ENCODE measurements around the gene RBM19.

The RBM19 gene

GRCh38 chr12:113882690-113883089 lies 83.4 kb downstream of the RBM19 start:
- DNase-seq (ENCODE audit: low spot score) = no peak

DNA sequence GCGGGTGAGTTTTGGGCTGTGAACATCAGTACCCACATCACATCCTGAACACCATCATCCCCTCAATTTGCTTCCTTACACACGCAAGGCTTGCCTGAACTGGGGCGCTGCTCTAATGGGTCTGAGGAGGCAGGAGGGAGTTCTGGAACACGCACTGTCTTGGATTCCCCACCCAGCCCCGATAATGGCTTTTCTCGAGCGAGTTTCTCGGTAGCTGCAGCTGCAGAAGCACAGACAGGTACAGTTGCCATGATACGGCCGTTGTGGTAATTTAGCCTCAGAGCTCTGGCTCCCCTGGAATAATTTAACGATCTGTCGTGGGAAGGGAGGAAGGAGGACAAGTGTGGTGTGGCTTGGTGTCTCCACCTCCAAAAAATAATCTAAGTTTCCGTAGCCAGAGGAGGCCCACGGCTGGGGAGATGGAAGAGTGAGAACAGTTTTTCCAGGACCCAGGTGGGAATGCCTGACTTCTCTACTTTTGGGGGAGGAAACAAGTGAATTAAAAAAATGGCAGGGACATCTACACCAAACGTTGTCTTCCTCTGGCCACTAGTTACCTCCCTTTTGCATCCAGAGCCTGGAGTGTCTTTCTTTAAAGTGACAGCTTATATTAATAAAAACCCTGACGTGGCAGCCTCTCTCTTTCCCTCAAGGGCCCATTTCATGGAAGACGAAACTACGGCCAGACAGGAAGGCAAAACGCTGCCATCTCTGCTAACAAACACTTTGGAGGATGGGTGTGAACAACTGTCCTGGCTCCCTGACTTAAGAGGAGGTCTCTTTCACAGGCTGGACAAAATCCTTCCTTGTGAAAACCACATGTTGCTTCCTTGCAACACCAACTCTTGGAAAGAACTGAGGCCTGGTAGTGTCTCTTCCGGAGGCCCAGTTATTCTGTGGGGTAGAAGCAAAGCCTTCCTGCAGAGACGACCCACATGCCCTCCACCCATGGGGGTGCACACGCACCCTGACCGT lies 84.8 kb downstream of the RBM19 start:
- no peak for DNase-seq (ENCODE audit: low spot score)

GRCh38 chr12:113880326-113880725 lies 85.8 kb downstream of the RBM19 start:
- no peak for DNase-seq (ENCODE audit: low spot score)

GRCh38 chr12:113879658-113880057 lies 86.5 kb downstream of the RBM19 start:
- DNase-seq (ENCODE audit: low spot score) = no peak

- no peak for DNase-seq (ENCODE audit: low spot score)
These were observed 88.5 kb downstream of the RBM19 start for GRCh38 chr12:113877607-113878006.

GRCh38 chr12:113876160-113876559 lies 90.0 kb downstream of the RBM19 start:
- no peak for DNase-seq (ENCODE audit: low spot score)

- DNase-seq (ENCODE audit: low spot score) = no peak
These were observed 90.4 kb downstream of the RBM19 start for GRCh38 chr12:113875691-113876090.

DNA sequence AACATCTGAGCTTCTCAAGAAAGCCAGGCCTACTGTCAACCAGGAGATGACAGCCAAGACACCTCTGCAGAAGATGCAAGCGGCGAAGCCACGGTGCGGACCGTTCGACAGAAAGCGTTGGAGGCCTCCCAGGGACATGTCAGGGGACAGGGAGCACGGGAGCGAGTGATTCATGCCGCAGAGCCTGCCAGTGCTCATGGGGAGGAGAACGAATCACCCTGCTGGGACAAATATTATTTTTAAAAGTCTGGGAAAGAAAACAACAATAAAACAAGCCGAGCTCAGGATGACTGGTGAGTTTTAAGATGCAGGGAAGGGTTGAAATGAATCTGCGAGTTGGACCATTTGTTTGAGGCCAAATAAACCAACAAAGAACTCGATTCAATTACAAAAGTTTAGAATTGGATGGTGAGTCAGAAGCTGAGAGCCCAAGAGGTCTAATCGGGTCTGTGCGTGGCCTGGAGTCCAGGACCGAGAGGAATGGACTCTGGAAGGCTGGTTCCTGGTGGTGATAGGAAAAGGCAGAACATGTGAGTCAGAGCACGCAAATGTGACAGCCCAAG lies 91.0 kb downstream of the RBM19 start:
- no peak for DNase-seq (ENCODE audit: low spot score)

- DNase-seq (ENCODE audit: low spot score) = no peak
These were observed 91.8 kb downstream of the RBM19 start for GRCh38 chr12:113874326-113874725.

DNA sequence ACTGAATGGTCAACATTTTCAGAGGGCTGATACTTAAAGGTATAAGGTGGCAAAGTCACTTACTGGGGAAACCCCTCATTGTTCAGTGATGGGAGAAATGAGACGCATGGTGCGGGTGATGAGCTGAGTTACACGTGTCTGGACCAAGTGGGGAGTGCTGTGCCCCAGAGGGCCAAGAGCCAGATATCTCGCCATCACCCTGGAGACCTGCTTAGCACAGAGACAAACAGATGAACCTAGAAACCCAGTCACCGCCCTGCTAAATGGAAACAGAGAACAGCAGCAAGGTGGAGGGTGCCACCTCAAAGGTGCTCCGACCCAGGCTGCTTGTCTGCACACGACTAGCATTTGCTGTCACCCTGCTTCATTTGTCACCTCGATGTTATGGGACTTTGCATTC lies 92.4 kb downstream of the RBM19 start:
- no peak for DNase-seq (ENCODE audit: low spot score)

- DNase-seq (ENCODE audit: low spot score) = no peak
These were observed 95.2 kb downstream of the RBM19 start for GRCh38 chr12:113870890-113871289.

DNA sequence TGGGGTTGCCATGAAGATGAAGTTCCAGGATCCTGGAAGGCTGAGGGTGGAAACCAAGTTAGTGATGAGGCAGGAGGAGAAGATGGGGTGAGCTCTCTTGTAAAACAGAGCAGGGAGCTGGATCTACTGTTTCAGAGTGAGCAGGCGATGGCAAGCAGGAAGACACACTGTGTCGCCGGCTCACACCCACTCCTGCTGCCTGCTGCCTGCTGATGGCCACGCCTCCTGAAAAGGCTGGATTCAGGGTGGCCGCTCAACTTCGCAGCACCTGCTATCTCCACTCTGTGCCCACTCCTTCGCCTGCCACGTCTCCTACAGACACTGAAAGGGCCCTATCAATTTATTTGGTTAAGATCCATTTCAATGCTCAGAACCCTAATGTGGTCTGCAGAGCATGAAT lies 96.1 kb downstream of the RBM19 start:
- DNase-seq (ENCODE audit: low spot score) = no peak

DNA sequence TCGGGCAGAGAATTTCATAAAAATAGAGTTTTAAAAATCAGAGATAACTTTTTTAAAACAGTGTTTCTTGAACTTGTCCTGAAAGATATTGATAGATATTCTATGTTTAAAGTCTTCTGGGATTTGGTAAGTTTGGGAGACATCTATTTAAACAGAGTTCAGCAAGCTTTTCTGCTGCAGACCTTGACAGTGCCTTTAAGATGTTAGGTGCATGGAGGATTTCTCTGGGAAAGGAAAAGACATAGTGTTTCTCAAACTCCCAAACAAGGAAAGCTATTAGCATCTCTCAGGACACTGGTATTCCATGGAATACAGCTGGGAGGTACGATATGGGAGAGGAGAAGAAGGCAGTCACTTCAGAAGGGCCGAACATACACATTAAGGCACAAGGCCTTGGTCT lies 97.8 kb downstream of the RBM19 start:
- no peak for DNase-seq (ENCODE audit: low spot score)

- DNase-seq (ENCODE audit: low spot score) = peak; percentile 52
These were observed 98.9 kb downstream of the RBM19 start for GRCh38 chr12:113867258-113867657.

GRCh38 chr12:113866496-113866895 lies 99.6 kb downstream of the RBM19 start:
- no peak for DNase-seq (ENCODE audit: low spot score)

DNA sequence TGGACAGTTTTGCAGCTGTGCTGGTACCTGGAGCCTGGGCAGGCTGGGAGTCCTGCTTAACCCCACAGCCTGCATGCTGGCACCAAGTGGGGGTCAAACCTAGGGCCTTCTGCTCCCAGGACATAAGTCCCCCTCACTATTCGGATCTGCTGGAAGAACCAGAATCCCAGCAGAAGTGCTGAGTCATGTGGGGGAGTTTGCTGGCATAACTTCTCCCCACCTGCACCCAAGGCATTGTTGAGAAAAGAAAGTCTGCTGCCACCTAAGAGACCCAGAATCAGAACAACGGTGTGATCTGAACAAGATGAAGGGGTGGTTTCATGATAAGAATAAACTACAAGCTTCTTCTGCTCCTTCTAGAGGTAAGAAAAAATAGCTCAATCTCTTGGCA lies 102.7 kb downstream of the RBM19 start:
- DNase-seq (ENCODE audit: low spot score) = no peak

DNA sequence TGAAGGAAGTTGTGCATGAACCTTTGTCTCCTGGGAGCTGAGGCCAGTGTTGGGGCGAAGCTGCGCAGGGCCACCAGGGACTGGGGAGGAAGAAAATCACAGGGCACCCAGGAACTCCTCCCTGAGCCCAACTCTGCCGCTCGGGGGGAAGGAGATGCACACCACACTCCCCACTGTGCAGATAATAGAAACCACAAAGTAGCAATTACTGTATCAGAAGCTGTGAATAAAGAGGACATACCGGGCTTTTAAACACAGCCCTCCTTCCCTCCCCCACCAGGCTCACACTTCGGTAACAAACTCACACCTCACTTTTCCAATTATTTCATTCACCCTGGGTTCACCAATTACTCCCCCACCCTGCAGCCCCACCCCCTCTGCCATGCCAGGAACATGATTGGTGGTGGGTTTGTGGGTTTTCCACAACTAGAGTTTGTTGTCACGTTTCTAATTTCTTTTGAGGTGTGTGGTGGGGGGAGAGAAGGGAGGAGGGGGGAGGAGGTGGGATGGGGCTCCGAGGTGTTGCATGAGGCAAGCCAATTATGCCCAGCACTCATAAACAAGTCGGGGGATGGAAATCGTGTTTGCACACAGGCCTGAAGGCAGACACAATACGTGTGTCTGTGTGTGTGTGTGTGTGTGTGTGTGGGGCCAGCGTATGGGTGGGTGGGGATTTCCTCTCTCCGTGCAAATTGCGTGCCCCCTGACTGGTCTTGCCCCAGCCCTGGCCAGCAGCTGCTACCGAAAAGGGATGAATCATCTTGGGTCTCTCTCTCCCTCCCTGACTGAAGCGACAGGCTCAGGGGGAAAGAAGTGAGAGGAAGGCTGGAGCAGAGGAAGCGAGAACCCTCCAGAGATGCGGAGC lies 103.3 kb downstream of the RBM19 start:
- DNase-seq (ENCODE audit: low spot score) = no peak

- no peak for DNase-seq (ENCODE audit: low spot score)
These were observed 104.3 kb downstream of the RBM19 start for GRCh38 chr12:113861708-113862312.

DNA sequence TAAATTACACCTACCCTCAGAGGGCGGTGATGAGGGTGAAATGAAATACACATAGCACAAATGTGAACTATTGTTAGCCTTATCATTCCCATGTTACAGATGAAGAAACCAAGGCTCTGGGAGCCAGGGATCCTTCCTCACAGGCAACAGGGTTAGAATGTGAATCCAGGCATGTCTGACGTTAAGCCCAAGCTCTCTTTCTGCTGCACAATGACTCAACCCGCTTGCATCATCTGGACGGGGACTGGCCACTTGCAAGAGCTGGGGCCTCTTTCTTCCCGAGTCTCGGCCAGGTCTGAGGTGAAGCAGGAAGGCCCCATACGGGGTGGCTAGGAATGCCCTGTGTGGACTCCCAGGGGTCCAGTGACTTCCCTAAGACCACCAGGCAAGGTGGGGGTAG lies 105.2 kb downstream of the RBM19 start:
- DNase-seq (ENCODE audit: low spot score) = peak; percentile 41

- no peak for DNase-seq (ENCODE audit: low spot score)
These were observed 105.9 kb downstream of the RBM19 start for GRCh38 chr12:113860059-113860820.

DNA sequence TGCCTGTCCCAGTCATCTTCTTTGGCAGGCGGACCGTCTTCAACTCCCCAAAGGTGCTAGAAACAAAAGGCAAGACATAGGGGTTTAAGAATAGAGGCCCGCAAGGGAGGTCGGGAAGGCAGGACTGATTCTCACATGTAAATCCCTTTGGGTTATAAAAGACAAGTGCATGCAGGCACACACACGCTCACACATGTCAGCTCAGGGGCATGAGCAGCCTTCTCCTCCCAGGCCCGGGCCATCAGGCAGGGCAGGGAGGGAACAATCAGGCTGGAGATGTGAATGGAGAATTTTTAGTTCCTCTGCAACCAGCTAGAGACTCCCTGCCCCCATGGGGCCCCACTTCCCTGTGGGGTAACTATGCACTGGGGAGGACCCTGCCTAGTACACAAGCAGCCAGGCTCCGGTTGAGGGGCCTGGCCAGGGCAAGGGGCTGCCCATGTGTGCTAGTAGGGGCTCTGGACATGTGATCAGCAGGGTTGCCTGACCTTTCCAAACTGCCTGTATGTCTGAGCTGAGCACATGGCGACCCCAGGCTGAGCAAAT lies 107.2 kb downstream of the RBM19 start:
- no peak for DNase-seq (ENCODE audit: low spot score)

Measured in hepatic stellate cell (primary cell).